A673 (cell line): ENCODE measurements around the gene C20orf204. TPM values are rescaled to one million over a fixed set of nuclear protein-coding genes. Genes with fewer than 3 reads are reported as not detected.

Experiments
- BruUV-seq: library from RNA; stranded (reverse); fragments of 400-500 nt; replicated peaks from 2 replicates; lab custom pipeline; 2021; lab: Mats Ljungman, UMichigan
- CTCF ChIA-PET: fragments of 300-600 bp; sonication (Branson Sonifier 250); formaldehyde crosslinking; loops from one replicate; lab custom pipeline; 2022; ENCODE audit warnings: antibody characterized with exemption; lab: Charles Lee
- POLR2A ChIA-PET: fragments of 300-600 bp; sonication (Branson Sonifier 250); formaldehyde crosslinking; loops from one replicate; lab custom pipeline; 2022; ENCODE audit warnings: antibody characterized with exemption; ENCODE audit not compliant: low non-redundant PET; lab: Charles Lee
- DNase-seq: peaks from one replicate; pipeline ENCODE4 v3.0.0-alpha.2; 2015; ENCODE audit warnings: low spot score
- H3K27ac ChIP-seq: fragments of 200-600 bp; sonication (generic); 2 replicates; pipeline ENCODE4 v1.5.1; 2016; ENCODE audit warnings: mixed run types, low read depth, mild to moderate bottlenecking, mixed read lengths, antibody characterized with exemption, low read length; ENCODE audit not compliant: poor library complexity, severe bottlenecking
- H3K27me3 ChIP-seq: fragments of 200-600 bp; sonication (generic); replicated peaks from 2 replicates; pipeline ENCODE4 v1.6.1; 2017; ENCODE audit warnings: mixed run types, low read depth, mild to moderate bottlenecking, mixed read lengths, antibody characterized with exemption, low read length; ENCODE audit not compliant: insufficient read depth, poor library complexity
- H3K36me3 ChIP-seq: fragments of 200-600 bp; sonication (generic); 2 replicates; pipeline ENCODE4 v1.6.1; 2016; ENCODE audit warnings: mixed run types, mild to moderate bottlenecking, mixed read lengths, antibody characterized with exemption, low read length; ENCODE audit not compliant: insufficient read depth, poor library complexity, severe bottlenecking
- H3K4me1 ChIP-seq: fragments of 200-600 bp; sonication (generic); 2 replicates; pipeline ENCODE4 v1.6.1; 2017; ENCODE audit warnings: mixed run types, mild to moderate bottlenecking, mixed read lengths, antibody characterized with exemption, low read length; ENCODE audit not compliant: insufficient read depth, poor library complexity, severe bottlenecking
- H3K4me3 ChIP-seq: fragments of 200-600 bp; sonication (generic); 2 replicates; pipeline ENCODE4 v1.5.1; 2016; ENCODE audit warnings: low read depth, mixed run types, mild to moderate bottlenecking, mixed read lengths, low read length; ENCODE audit not compliant: poor library complexity, severe bottlenecking
- H3K9me3 ChIP-seq: fragments of 200-600 bp; sonication (generic); 2 replicates; pipeline ENCODE4 v1.6.1; 2016; ENCODE audit warnings: mixed run types, low read depth, mild to moderate bottlenecking, mixed read lengths, antibody characterized with exemption, low read length; ENCODE audit not compliant: poor library complexity, severe bottlenecking
- CTCF ChIP-seq: fragments of 300-800, 200-600 bp; sonication (generic); conservative IDR thresholded peaks from 2 replicates; pipeline ENCODE4 v1.5.1; 2017; ENCODE audit warnings: low read depth, mild to moderate bottlenecking, antibody characterized with exemption, low read length, moderate library complexity, mixed read lengths
- EZH2 ChIP-seq: fragments of 200-600 bp; sonication (generic); IDR thresholded peaks from 2 replicates; pipeline ENCODE4 v1.6.1; 2017; ENCODE audit warnings: borderline replicate concordance, low read depth, mild to moderate bottlenecking, mixed read lengths, antibody characterized with exemption, low read length; ENCODE audit not compliant: poor library complexity, severe bottlenecking
- intact Hi-C: fragments of 100-400 bp; cut with micrococcal nuclease; formaldehyde crosslinking; loops from one replicate; pipeline ENCODE4 v1.10.0; 2022; ENCODE audit not compliant: unreplicated experiment
- total RNA-seq: library from RNA; stranded (reverse); gene quantifications from 2 replicates; pipeline ENCODE4 v1.2.3, GENCODE V29; 2021

The C20orf204 gene
- total RNA-seq, 1 experiment from 2014 or later: 2.5 TPM

- ChIA-PET POLR2A (no interaction called here), CTCF (no interaction called here)
- Histone ChIP-seq H3K4me1 (peaks cover 13% of the 10 kb centered on the region), H3K9me3 (no peaks in the 10 kb centered on the region), H3K36me3 (no peaks in the 10 kb centered on the region), H3K4me3 (no peak overlapping the region), H3K27me3 (no peaks in the 10 kb centered on the region), H3K27ac (no peak overlapping the region)
- no peak for DNase-seq
- intact Hi-C loops: no loop called here
- 0 out of 2 replicates have a peak, but pooled peaks have one; percentile 21 for TF ChIP-seq CTCF
- TF ChIP-seq EZH2: no peak
- no TSS peak for BruUV-seq
Observed at GRCh38 chr20:64053841-64054661, 18.1 kb downstream of the C20orf204 start.

- intact Hi-C loops: no loop called here
- POLR2A ChIA-PET: no interaction called here
- CTCF ChIA-PET: no interaction called here
- Histone ChIP-seq H3K9me3 (no peaks in the 10 kb centered on the region), H3K4me1 (peaks cover 5% of the 10 kb centered on the region), H3K27ac (no peak overlapping the region), H3K27me3 (no peaks in the 10 kb centered on the region), H3K36me3 (no peaks in the 10 kb centered on the region), H3K4me3 (no peak overlapping the region)
- BruUV-seq: no TSS peak
- DNase-seq: no peak
- no peak for TF ChIP-seq CTCF
Observed at GRCh38 chr20:64055396-64055892, 19.5 kb downstream of the C20orf204 start.

GRCh38 chr20:64055893-64056638 lies 20.1 kb downstream of the C20orf204 start:
- H3K9me3 ChIP-seq: no peaks in the 10 kb centered on the region
- POLR2A ChIA-PET: no interaction called here
- H3K27me3 ChIP-seq: no peaks in the 10 kb centered on the region
- H3K4me1 ChIP-seq: peaks cover 5% of the 10 kb centered on the region
- BruUV-seq: no TSS peak
- H3K36me3 ChIP-seq: no peaks in the 10 kb centered on the region
- TF ChIP-seq CTCF (no peak), EZH2 (no peak)
- intact Hi-C loops: no loop called here
- H3K4me3 ChIP-seq: no peak overlapping the region
- CTCF ChIA-PET: no interaction called here
- no peak overlapping the region for H3K27ac ChIP-seq
- no peak for DNase-seq
